ENCODE results near the gene RPS6KA5.

GRCh38 chr14:91041450-91041849 lies 19.0 kb downstream of the RPS6KA5 start:
- no peak for TF ChIP-seq CTCF (IDR thresholded peaks at IDR 0.05; ENCODE audit: low read depth, low read length, poor library complexity, severe bottlenecking)
- no peak for TF ChIP-seq EZH2phosphoT487 (IDR thresholded peaks at IDR 0.05; ENCODE audit: borderline replicate concordance, low read length)

Measured in DOHH2 (cell line).